Measurements from ENCODE around the gene TEAD1.

DNA sequence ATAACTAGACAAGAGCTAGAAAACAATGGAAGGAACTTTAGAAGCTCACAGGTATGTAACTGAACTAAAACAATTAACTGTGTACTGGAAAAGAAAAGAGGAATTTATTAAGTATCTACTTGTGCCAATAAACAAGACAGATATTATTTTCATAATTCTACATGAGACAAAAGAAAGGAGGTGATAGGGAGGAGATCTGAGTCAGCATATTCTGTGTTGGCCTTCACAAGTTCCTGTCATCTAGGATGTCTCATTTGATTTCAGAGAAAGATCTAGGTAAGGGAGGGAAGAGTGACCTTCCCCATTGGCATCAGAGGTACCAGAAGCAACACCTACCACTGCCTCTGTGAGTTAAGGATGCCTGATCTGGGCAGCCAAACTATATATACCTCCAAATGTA is 34.8 kb upstream of the TEAD1 start:
- TF ChIP-seq, protein P1, sequence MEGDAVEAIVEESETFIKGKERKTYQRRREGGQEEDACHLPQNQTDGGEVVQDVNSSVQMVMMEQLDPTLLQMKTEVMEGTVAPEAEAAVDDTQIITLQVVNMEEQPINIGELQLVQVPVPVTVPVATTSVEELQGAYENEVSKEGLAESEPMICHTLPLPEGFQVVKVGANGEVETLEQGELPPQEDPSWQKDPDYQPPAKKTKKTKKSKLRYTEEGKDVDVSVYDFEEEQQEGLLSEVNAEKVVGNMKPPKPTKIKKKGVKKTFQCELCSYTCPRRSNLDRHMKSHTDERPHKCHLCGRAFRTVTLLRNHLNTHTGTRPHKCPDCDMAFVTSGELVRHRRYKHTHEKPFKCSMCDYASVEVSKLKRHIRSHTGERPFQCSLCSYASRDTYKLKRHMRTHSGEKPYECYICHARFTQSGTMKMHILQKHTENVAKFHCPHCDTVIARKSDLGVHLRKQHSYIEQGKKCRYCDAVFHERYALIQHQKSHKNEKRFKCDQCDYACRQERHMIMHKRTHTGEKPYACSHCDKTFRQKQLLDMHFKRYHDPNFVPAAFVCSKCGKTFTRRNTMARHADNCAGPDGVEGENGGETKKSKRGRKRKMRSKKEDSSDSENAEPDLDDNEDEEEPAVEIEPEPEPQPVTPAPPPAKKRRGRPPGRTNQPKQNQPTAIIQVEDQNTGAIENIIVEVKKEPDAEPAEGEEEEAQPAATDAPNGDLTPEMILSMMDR (IDR thresholded peaks at IDR 0.05), result no peak
- TF ChIP-seq POLR2A (IDR thresholded peaks at IDR 0.05), result no peak
